HEK293T (cell line): ENCODE measurements around the gene TNS3.

Source experiments
- BHLHE40 ChIP-seq: fragments of 450-650 bp; IDR thresholded peaks from 2 replicates; pipeline ENCODE4 v1.6.1; 2016; ENCODE audit warnings: mild to moderate bottlenecking, moderate library complexity, borderline replicate concordance
- CTBP1 ChIP-seq: fragments of 450-650 bp; IDR thresholded peaks from 2 replicates; pipeline ENCODE4 v1.6.1; 2016; ENCODE audit warnings: borderline replicate concordance
- FOXM1 ChIP-seq: fragments of 450-650 bp; IDR thresholded peaks from 2 replicates; pipeline ENCODE4 v1.6.1; 2017; ENCODE audit warnings: mild to moderate bottlenecking, borderline replicate concordance
- SP1 ChIP-seq: fragments of 450-650 bp; IDR thresholded peaks from 2 replicates; pipeline ENCODE4 v1.6.1; 2017

DNA sequence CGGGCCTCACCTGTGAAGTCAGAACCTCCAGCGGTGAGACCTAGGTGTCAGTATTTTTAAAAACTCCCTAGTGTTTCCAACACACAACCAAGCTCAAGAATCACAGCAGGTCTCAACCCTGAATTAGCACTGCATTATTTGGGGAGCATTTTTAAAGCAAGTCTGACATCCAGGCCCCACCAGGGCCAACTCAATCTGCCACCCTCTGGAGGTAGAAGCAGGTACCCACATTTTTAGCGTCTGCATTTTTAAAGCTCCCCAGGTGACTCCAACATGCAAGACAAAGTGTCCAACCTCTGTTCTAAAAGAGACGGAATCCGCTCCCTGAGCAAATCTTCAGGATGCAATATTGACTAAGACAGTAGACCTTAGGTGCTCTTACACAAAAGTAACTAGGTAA, 225.7 kb downstream of the TNS3 start:
- TF ChIP-seq BHLHE40 (no peak), CTBP1 (no peak), FOXM1 (no peak), SP1 (no peak)
